ENCODE measurements around the gene HES2. TPM values are rescaled to one million over a fixed set of nuclear protein-coding genes. Genes with fewer than 3 reads are reported as not detected.

HES2 gene
- total and polyA plus RNA-seq, 12 donors = 0.04 to 0.18 (median 0.10) TPM; not detected in 7

DNA sequence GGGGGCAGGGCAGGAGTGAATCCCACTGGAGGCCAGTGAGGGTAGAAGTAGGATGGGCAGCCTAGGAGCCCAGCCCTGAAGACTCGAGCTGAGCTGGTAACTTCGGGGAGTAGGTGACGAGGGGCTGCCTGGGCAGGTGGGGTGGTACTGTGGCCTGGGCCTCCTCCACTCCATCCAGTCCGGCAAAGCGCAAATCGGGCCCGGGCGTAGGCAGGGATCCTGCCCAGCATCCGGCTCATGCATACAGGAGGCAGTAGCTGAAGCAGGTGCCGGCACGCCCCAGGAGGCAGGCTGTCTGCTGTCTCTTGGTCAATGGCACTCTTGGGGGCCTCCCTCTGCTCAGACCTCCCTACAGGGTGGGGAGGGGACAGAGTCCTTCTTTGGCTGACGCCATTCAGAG, 47.5 kb upstream of the HES2 start:
- Histone ChIP-seq H3K4me1 (replicated peaks in 1 of 2) (no peaks in the 10 kb centered on the region), H3K4me3 (no peak overlapping the region), H3K9me3 (replicated peaks in 1 of 3) (no peaks in the 10 kb centered on the region), H3K27me3 (no peaks in the 10 kb centered on the region), H3K27ac (no peak overlapping the region), H3K36me3 (replicated peaks in 1 of 2) (peaks cover 0 to 59% of the 10 kb centered on the region in 2 donors)
- intact Hi-C loops (cut with DNase I) = no loop called here
- no peak for DNase-seq
- TF ChIP-seq, protein P1, sequence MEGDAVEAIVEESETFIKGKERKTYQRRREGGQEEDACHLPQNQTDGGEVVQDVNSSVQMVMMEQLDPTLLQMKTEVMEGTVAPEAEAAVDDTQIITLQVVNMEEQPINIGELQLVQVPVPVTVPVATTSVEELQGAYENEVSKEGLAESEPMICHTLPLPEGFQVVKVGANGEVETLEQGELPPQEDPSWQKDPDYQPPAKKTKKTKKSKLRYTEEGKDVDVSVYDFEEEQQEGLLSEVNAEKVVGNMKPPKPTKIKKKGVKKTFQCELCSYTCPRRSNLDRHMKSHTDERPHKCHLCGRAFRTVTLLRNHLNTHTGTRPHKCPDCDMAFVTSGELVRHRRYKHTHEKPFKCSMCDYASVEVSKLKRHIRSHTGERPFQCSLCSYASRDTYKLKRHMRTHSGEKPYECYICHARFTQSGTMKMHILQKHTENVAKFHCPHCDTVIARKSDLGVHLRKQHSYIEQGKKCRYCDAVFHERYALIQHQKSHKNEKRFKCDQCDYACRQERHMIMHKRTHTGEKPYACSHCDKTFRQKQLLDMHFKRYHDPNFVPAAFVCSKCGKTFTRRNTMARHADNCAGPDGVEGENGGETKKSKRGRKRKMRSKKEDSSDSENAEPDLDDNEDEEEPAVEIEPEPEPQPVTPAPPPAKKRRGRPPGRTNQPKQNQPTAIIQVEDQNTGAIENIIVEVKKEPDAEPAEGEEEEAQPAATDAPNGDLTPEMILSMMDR (IDR thresholded peaks at IDR 0.05) = no peak
- no peak for TF ChIP-seq POLR2A (IDR thresholded peaks at IDR 0.05)
- 95 to 100% (median 96%) methylated on average over 3 to 12 of the region's 12 CpGs for WGBS, 4 donors

DNA sequence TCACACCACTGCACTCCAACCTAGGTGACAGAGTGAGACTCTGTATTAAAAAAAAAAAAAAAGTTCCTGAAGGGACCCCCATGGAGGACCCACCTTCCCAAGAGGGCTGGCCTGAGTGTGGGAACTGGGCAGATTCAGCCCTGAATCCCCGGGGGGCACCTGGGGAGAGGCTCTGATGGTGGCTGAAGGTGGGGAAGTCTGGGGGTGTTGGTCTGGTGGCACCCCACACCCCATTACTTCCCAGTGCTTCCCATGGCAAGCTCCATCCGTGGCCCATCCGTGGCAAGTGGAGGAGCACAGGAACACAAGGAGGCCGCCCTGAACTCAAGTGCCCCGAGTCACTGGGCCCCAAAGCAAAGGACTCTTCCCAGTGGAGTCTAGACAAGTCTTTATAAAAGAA, 47.0 kb upstream of the HES2 start:
- H3K36me3 ChIP-seq (replicated peaks in 1 of 2) = peaks cover 0 to 57% of the 10 kb centered on the region in 2 donors
- intact Hi-C loops (cut with DNase I) = no loop called here
- no peak for DNase-seq
- no peaks in the 10 kb centered on the region for H3K4me1 ChIP-seq (replicated peaks in 1 of 2)
- WGBS, 4 donors = 88 to 98% (median 93%) methylated on average over 5 of the region's 5 CpGs
- no peak overlapping the region for H3K27ac ChIP-seq
- H3K27me3 ChIP-seq = no peaks in the 10 kb centered on the region
- TF ChIP-seq, protein P1 (IDR thresholded peaks at IDR 0.05) = no peak
- no peak for TF ChIP-seq POLR2A (IDR thresholded peaks at IDR 0.05)
- H3K9me3 ChIP-seq (replicated peaks in 1 of 3) = no peaks in the 10 kb centered on the region
- H3K4me3 ChIP-seq = no peak overlapping the region

DNA sequence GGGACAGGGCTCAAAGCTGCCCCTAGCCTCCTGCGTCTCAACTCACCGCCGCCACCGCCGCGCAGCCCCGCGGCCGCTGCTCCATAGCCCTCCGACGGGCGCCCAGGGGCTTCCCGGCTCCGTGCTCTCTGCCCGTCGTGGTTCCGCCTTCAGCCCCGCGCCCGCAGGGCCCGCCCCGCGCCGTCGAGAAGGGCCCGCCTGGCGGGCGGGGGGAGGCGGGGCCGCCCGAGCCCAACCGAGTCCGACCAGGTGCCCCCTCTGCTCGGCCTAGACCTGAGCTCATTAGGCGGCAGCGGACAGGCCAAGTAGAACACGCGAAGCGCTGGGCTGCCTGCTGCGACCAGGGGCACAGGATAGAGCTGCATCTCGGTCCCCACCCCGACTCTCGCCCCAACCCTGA, 46.3 kb upstream of the HES2 start, which contains the start of gene TNFRSF25:
TNFRSF25 (minus strand) TSS at position 151 of the 400 bp plus-strand sequence; CDS start at position 85, 66 bp downstream.
- DNase-seq = no peak
- Histone ChIP-seq H3K9me3 (replicated peaks in 1 of 3) (no peaks in the 10 kb centered on the region), H3K4me1 (replicated peaks in 1 of 2) (no peaks in the 10 kb centered on the region), H3K4me3 (no peak within 1 kb of the TSS), H3K36me3 (replicated peaks in 1 of 2) (peaks cover 0 to 52% of the 10 kb centered on the region in 2 donors), H3K27me3 (no peaks in the 10 kb centered on the region), H3K27ac (no peak within 1 kb of the TSS)
- TF ChIP-seq, protein P1 (IDR thresholded peaks at IDR 0.05) = no peak
- no peak for TF ChIP-seq POLR2A (IDR thresholded peaks at IDR 0.05)
- intact Hi-C loops (cut with DNase I) = no loop called here
- WGBS, 4 donors = 17 to 39% (median 35%) methylated on average over 16 to 43 of the region's 43 CpGs

DNA sequence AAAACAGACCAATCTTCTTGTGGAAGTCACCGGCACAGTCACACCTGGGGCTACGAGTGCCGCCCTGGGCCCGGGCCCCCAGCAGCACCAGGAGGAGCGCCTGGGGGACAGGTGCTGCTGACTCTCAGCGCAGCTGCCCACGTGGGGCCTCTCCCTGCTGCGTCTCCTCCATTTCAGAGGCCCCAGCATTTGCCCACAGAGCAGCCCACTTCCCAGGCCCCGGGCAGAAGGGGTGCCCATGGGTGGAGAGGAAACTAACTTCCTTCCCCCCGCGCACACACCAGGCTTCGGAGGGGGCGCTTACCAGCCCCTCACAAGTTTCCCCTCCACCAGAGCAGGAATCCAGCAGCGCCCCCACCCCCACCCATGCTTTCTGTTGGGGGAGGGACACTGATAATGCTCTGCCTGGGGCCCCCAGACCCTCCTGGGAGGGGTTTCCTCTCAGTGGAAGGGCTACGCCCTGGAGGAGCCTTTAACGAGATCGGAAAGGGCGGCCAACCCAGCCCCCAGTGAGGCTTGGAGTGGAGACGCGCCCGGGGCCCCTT, 45.8 kb upstream of the HES2 start:
- Histone ChIP-seq H3K27me3 (no peaks in the 10 kb centered on the region), H3K4me1 (replicated peaks in 1 of 2) (peaks cover 0 to 3% of the 10 kb centered on the region in 2 donors), H3K36me3 (replicated peaks in 1 of 2) (peaks cover 0 to 47% of the 10 kb centered on the region in 2 donors), H3K4me3 (no peak overlapping the region), H3K9me3 (replicated peaks in 1 of 3) (no peaks in the 10 kb centered on the region), H3K27ac (no peak overlapping the region)
- 56 to 82% (median 71%) methylated on average over 7 to 21 of the region's 21 CpGs for WGBS, 4 donors
- DNase-seq = no peak
- TF ChIP-seq POLR2A (IDR thresholded peaks at IDR 0.05) = no peak
- TF ChIP-seq, protein P1 (IDR thresholded peaks at IDR 0.05) = no peak
- intact Hi-C loops (cut with DNase I) = no loop called here

All from adrenal gland (tissue), 12 donors.